Mesendoderm (in vitro differentiated cells): Measurements from ENCODE around the gene PLA2G4E.

ENCODE experiments used
- DNase-seq: peaks from one replicate; pipeline ENCODE4 v3.0.0; 2013
- H2AK5ac ChIP-seq: 2 replicates; pipeline ENCODE4 v1.6.1; 2013; ENCODE audit warnings: low read length, inconsistent platforms
- H2BK120ac ChIP-seq: 2 replicates; pipeline ENCODE4 v1.6.1; 2013; ENCODE audit warnings: low read depth, mild to moderate bottlenecking, low read length, moderate library complexity, mixed read lengths
- H2BK15ac ChIP-seq: replicated peaks from 2 replicates; pipeline ENCODE4 v1.6.1; 2013; ENCODE audit warnings: low read depth, mild to moderate bottlenecking, moderate library complexity
- H2BK5ac ChIP-seq: 2 replicates; pipeline ENCODE4 v1.6.1; 2013; ENCODE audit warnings: low read length, inconsistent platforms
- H3K18ac ChIP-seq: 2 replicates; pipeline ENCODE4 v1.6.1; 2013; ENCODE audit warnings: mild to moderate bottlenecking, low read length, mixed read lengths
- H3K23ac ChIP-seq: one replicate; pipeline ENCODE4 v1.6.1; 2013; ENCODE audit warnings: low read length
- H3K27ac ChIP-seq: 2 replicates; pipeline ENCODE4 v1.5.1; 2013; ENCODE audit warnings: low read depth, mild to moderate bottlenecking, inconsistent platforms, low read length, moderate library complexity
- H3K27me3 ChIP-seq: 2 replicates; pipeline ENCODE4 v1.6.1; 2013; ENCODE audit warnings: low read length, control low read depth, mild to moderate bottlenecking, inconsistent platforms; ENCODE audit not compliant: insufficient read depth, poor library complexity
- H3K36me3 ChIP-seq: 2 replicates; pipeline ENCODE4 v1.6.1; 2013; ENCODE audit warnings: low read length, inconsistent platforms; ENCODE audit not compliant: control insufficient read depth, insufficient read depth
- H3K4ac ChIP-seq: one replicate; pipeline ENCODE4 v1.6.1; 2013; ENCODE audit warnings: low read depth, mild to moderate bottlenecking, low read length, moderate library complexity
- H3K4me1 ChIP-seq: 2 replicates; pipeline ENCODE4 v1.6.1; 2013; ENCODE audit warnings: low read depth, low read length, inconsistent platforms; ENCODE audit not compliant: control insufficient read depth
- H3K4me2 ChIP-seq: 2 replicates; pipeline ENCODE4 v1.6.1; 2013; ENCODE audit warnings: low read length
- H3K4me3 ChIP-seq: 2 replicates; pipeline ENCODE4 v1.5.1; 2013; ENCODE audit warnings: mild to moderate bottlenecking, low read length
- H3K56ac ChIP-seq: one replicate; pipeline ENCODE4 v1.6.1; 2013; ENCODE audit warnings: low read length
- H3K79me1 ChIP-seq: 2 replicates; pipeline ENCODE4 v1.6.1; 2013; ENCODE audit warnings: low read length, inconsistent platforms
- H3K79me2 ChIP-seq: 2 replicates; pipeline ENCODE4 v1.6.1; 2013; ENCODE audit warnings: mild to moderate bottlenecking, low read length; ENCODE audit not compliant: control insufficient read depth, insufficient read depth
- H3K9ac ChIP-seq: 2 replicates; pipeline ENCODE4 v1.6.1; 2013; ENCODE audit warnings: low read length, inconsistent platforms
- H4K5ac ChIP-seq: one replicate; pipeline ENCODE4 v1.6.1; 2013; ENCODE audit warnings: low read length
- H4K8ac ChIP-seq: one replicate; pipeline ENCODE4 v1.6.1; 2013; ENCODE audit warnings: low read depth, mild to moderate bottlenecking, control low read depth, low read length, moderate library complexity
- WGBS: extraction: QIAGEN DNeasy Blood & Tissue Kit; methylation state at CpG from one replicate; pipeline ENCODE4 v1.1.7; 2013; ENCODE audit warnings: low lambda C conversion rate, missing lambda C conversion rate; ENCODE audit not compliant: insufficient coverage; ENCODE audit errors: extremely low coverage; 5-methylcytosine and 5-hydroxymethylcytosine counted together

The PLA2G4E gene

DNA sequence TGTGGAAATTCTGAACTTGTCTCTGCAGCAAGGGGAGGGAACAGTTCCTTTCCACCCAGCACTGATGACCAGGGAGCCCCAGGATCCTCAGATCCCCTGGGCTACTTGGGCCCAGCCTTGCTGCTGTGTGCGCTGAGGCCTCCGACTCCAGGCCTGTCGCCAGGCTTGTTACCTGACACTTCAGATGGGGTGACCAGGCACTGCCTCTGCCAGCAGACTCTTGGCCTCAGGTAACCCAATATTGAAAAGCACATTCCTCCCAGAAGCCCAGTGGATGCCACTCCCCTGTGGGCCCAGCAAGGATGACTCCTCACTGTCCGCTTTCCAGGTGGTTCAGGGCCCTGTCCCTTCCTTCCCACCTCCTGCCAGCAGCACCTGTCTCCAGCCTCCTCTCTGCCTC lies 3.5 kb upstream of the PLA2G4E start:
- Histone ChIP-seq H2BK15ac (no peak overlapping the region), H3K4ac (no peak overlapping the region), H3K79me1 (no peaks in the 10 kb centered on the region), H3K4me1 (no peaks in the 10 kb centered on the region), H3K27ac (no peak overlapping the region), H2BK120ac (no peak overlapping the region), H2AK5ac (no peak overlapping the region), H4K5ac (no peak overlapping the region), H3K4me3 (no peak overlapping the region), H2BK5ac (no peak overlapping the region), H3K27me3 (no peaks in the 10 kb centered on the region), H3K36me3 (no peaks in the 10 kb centered on the region), H3K9ac (no peak overlapping the region), H3K23ac (no peak overlapping the region), H4K8ac (no peak overlapping the region), H3K18ac (no peak overlapping the region), H3K56ac (no peak overlapping the region), H3K79me2 (no peaks in the 10 kb centered on the region), H3K4me2 (no peak overlapping the region)
- WGBS: no CpG with 5 or more reads among the region's 4 CpGs
- DNase-seq: no peak

DNA sequence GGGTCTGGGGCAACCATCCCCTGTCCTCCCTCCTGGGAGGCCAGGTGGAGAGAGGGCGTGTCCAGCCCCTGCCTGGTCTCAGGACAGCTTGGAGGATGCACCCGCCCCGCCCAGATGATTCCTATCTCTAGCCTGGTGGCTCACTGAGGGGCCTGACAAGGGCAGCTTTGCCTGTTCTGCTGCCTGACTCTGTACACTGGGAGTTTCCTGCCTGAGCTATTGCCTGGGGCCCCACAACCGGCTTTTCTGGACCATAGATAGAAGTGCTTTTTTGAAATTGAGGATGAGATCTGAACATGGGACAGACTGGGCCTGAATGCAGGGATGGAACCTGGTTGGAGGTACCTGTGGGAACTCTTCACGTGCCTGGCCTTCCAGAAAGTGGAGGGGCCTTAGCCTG lies 751 bp upstream of the PLA2G4E start:
- Histone ChIP-seq H2BK15ac (no peak overlapping the region), H2BK120ac (no peak overlapping the region), H3K18ac (no peak overlapping the region), H3K4me2 (no peak overlapping the region), H2BK5ac (no peak overlapping the region), H2AK5ac (no peak overlapping the region), H3K4me1 (no peaks in the 10 kb centered on the region), H3K27ac (no peak overlapping the region), H3K56ac (no peak overlapping the region), H3K79me2 (no peaks in the 10 kb centered on the region), H3K4me3 (no peak overlapping the region), H3K27me3 (no peaks in the 10 kb centered on the region), H4K5ac (no peak overlapping the region), H3K9ac (no peak overlapping the region), H3K79me1 (no peaks in the 10 kb centered on the region), H4K8ac (no peak overlapping the region), H3K23ac (no peak overlapping the region), H3K4ac (no peak overlapping the region), H3K36me3 (no peaks in the 10 kb centered on the region)
- no CpG with 5 or more reads among the region's 5 CpGs for WGBS
- no peak for DNase-seq

GRCh38 chr15:42018306-42019224 lies 2.3 kb downstream of the PLA2G4E start:
- no peak overlapping the region for H3K4me3 ChIP-seq
- no peak overlapping the region for H3K4me2 ChIP-seq
- no peak overlapping the region for H2BK120ac ChIP-seq
- H4K5ac ChIP-seq: no peak overlapping the region
- no CpG with 5 or more reads among the region's 6 CpGs for WGBS
- H2AK5ac ChIP-seq: no peak overlapping the region
- no peaks in the 10 kb centered on the region for H3K36me3 ChIP-seq
- H2BK15ac ChIP-seq: no peak overlapping the region
- H3K9ac ChIP-seq: no peak overlapping the region
- H3K27me3 ChIP-seq: no peaks in the 10 kb centered on the region
- H3K79me1 ChIP-seq: no peaks in the 10 kb centered on the region
- no peak overlapping the region for H3K18ac ChIP-seq
- H3K27ac ChIP-seq: no peak overlapping the region
- no peak overlapping the region for H4K8ac ChIP-seq
- H3K4ac ChIP-seq: no peak overlapping the region
- no peak for DNase-seq
- no peak overlapping the region for H3K56ac ChIP-seq
- no peak overlapping the region for H2BK5ac ChIP-seq
- no peak overlapping the region for H3K23ac ChIP-seq
- H3K79me2 ChIP-seq: no peaks in the 10 kb centered on the region
- H3K4me1 ChIP-seq: no peaks in the 10 kb centered on the region

- Histone ChIP-seq H3K79me2 (no peaks in the 10 kb centered on the region), H3K23ac (no peak overlapping the region), H3K56ac (no peak overlapping the region), H3K18ac (no peak overlapping the region), H3K4me2 (no peak overlapping the region), H2BK5ac (no peak overlapping the region), H3K79me1 (no peaks in the 10 kb centered on the region), H2BK120ac (no peak overlapping the region), H3K4ac (no peak overlapping the region), H3K27me3 (no peaks in the 10 kb centered on the region), H4K5ac (no peak overlapping the region), H3K36me3 (no peaks in the 10 kb centered on the region), H3K9ac (no peak overlapping the region), H3K27ac (no peak overlapping the region), H3K4me3 (no peak overlapping the region), H4K8ac (no peak overlapping the region), H2AK5ac (no peak overlapping the region), H3K4me1 (no peaks in the 10 kb centered on the region), H2BK15ac (no peak overlapping the region)
- no peak for DNase-seq
- WGBS: no CpG with 5 or more reads among the region's 6 CpGs
Observed at GRCh38 chr15:42016971-42017370, 3.9 kb downstream of the PLA2G4E start.

- Histone ChIP-seq H3K79me1 (no peaks in the 10 kb centered on the region), H3K4ac (no peak overlapping the region), H3K79me2 (no peaks in the 10 kb centered on the region), H3K56ac (no peak overlapping the region), H3K4me1 (no peaks in the 10 kb centered on the region), H3K4me3 (no peak overlapping the region), H3K27ac (no peak overlapping the region), H3K9ac (no peak overlapping the region), H3K18ac (no peak overlapping the region), H2AK5ac (no peak overlapping the region), H3K23ac (no peak overlapping the region), H3K36me3 (no peaks in the 10 kb centered on the region), H2BK15ac (no peak overlapping the region), H4K8ac (no peak overlapping the region), H2BK5ac (no peak overlapping the region), H3K4me2 (no peak overlapping the region), H3K27me3 (no peaks in the 10 kb centered on the region), H4K5ac (no peak overlapping the region), H2BK120ac (no peak overlapping the region)
- WGBS: no CpG with 5 or more reads among the region's 4 CpGs
- DNase-seq: no peak
Observed at GRCh38 chr15:42014406-42014805, 6.4 kb downstream of the PLA2G4E start.
